Stimulated activated CD8-positive, alpha-beta memory T cell treated with anti-CD3 and anti-CD28 coated beads, Interleukin-4, amount 100 ng/mL, for 24 hours (primary cell): ENCODE data around the gene NAIF1.
A peak's percentile ranks its signal among the peaks of the same experiment; 100 is the strongest.
"Not testable (repeated sequence)": the region's sequence is repeated elsewhere in the genome, so short reads cannot be mapped to it uniquely, and the experiment has no call there.

ENCODE experiments used
- DNase-seq: peaks from one replicate; pipeline ENCODE4 v3.0.0-alpha.2; 2020; ENCODE audit warnings: low read depth

Gene NAIF1

DNA sequence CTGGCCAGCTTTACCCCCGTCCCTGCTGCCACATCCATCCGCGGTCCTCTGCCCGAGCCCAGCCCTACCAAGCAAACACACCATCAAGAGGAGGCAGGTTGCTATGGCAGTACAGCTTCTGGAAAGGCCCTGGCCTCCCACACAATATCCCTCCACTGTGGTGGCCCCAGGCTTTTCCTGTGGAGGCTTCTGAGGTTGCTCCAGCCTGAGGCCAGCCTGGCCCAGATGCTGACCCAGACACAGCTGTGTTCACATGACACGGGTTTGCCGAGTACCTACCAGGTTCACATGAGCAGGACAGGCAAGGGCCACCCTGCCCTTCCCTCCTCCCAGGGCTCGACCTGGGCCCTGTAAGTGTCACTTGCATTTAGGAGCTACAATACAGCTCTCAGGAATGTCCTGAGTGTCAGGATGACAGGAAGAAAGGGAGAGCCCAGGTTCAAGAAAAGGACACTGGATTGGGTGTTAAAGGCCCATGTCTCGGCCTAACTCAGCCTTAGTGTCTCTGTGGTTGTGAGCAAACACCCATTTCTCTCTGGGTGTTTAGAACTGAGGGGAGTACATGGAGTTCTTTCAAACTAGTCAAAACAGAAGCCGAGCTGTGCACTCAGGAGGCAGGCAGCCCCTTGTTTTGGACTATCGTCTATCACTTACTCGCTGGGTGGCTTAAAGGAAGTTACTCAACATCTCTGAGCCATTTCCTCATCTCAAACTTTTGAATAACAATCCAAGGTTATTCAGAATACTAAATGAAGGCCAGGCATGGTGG lies 40.2 kb downstream of the NAIF1 start:
- peak; percentile 29 for DNase-seq

DNA sequence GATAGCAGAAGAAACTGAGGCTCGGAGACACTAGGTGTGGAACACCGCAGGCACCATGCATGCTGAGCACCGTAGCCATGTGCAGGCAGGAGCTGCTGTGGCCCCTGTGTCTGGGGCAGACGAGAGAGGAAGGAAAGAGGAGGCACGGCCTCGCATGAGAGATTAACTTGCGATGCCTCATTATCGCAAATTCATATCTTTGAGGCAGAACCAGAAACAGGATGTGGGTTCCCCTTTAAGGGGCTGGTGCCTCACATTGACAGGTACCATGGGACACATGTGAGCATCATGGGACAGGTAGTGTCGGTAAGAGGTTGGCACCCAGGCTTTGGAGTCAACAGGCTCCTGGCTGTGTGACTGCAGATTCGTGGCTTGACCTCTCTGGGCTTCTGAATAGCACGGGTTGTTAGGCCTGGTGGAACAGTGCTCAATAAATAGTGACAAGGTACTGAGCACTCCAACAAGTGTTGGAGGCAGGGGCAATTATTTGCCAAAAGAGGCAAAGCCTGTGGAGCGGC lies 40.8 kb downstream of the NAIF1 start:
- peak; percentile 40 for DNase-seq

DNA sequence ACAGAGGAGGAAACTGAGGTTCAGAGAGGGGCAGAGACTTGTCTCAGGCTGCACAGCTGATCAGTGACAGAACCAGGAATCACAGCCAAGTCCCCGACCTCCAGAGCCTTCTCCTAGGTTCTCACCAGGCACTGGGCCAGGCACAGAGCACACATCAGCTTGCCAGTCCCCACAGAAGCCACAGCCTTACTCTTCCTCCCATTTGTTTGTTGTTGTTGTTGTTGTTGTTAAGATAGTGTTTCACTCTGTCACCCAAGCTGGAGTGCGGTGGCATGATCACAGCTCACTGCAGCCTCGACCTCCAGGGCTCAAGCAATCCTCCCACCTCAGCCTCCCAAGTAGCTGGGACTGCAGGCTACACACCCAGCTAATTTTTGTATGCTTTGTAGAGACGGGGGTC lies 41.4 kb downstream of the NAIF1 start:
- DNase-seq, result no peak

DNA sequence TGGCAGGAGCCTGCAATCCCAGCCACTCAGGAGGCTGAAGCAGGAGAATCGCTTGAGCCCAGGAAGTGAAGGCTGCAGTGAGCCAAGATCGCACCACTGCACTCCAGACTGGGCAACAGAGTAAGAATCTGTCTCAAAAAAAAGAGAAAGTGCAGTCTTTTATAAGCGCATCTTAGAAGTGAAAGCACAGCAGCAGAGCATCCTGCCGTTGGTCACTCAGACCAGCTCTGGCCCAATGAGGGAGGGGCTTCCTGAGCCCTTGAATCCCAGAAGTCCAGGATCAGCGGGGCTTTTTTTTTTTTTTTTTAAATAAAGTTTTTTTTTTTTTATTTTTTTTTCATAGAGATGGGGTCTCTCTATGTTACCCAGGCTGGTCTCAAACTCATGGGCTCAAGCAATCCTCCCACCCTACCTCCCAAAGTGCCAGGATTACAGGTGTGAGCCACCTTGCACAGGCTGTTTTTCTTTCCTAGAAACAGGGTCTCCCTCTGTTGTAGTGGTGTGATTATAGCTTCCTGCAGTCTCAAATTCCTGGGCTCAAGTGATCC lies 42.3 kb downstream of the NAIF1 start:
- DNase-seq, result no peak

DNA sequence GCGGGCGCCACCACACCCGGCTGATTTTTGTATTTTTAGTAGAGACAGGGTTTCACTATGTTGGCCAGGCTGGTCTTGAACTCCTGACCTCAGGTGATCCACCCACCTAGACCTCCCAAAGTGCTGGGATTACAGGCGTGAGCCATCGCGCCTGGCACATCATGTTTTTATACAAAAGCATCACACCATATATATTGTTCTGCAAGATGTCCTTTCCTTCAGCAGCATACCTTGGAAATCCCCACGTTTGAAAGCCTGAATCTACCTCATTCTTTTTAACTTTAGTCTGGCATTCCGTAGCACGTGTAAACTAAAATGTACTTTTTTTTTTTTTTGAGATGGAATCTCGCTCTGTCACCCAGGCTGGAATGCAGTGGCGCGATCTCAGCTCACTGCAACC lies 43.4 kb downstream of the NAIF1 start:
- not testable (repeated sequence) for DNase-seq

DNA sequence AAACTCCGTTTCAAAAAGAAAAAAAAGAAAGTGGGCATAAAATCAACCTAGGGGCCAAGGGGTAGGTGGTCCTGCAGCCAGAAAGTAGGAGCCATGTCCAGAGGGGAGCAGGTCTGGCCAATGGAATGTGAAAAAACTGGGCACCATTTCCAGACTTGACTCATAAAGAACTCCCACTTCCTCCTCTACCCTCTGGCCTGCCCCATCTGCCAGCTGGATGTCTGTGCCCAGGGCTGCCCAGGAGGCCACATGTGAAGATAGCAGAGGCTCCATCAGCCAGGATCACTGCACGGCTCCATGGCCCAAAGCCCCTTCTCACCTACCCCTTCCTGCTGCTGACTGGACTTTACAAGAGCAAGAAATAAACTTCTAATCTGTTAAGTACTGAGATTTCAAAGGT lies 44.2 kb downstream of the NAIF1 start:
- no peak for DNase-seq

DNA sequence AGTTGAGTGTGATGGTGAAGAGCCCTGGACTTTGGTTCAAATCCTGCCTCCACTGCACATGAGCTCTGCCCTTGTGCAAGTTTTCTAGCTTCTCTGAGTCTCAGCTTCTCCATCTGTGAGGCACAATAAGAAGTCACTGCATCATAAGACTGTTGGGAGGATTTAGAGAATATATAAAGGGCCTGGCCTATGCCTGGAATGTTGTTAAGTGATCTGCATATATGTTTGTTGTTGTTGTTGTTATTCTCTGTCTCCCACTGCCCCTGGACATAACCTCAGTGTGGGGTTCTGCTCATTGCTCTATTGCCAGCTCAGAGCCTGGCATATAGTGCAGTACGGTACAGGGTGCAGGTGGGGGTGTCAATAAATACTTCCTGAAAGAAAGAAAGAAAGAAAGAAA lies 46.0 kb downstream of the NAIF1 start:
- DNase-seq, result no peak

DNA sequence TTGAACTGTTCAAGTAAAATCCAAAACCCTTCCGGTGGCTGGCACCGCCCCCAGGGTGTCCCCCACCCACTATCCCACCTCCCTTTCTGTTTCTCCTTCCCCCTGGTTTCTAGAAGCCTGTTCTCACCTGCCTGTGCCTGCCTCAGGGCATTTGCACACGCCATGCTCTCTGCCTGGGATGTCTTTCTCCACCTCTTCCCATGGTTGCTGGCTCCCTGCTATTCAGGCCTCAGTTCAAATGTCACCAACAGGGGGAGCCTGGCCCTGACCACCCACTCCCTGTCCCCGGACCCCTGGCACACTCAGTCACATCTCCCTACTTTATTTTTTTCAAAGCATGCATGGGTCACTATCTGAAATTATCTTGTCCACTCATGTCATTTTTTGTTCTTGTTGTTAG lies 46.4 kb downstream of the NAIF1 start:
- no peak for DNase-seq

DNA sequence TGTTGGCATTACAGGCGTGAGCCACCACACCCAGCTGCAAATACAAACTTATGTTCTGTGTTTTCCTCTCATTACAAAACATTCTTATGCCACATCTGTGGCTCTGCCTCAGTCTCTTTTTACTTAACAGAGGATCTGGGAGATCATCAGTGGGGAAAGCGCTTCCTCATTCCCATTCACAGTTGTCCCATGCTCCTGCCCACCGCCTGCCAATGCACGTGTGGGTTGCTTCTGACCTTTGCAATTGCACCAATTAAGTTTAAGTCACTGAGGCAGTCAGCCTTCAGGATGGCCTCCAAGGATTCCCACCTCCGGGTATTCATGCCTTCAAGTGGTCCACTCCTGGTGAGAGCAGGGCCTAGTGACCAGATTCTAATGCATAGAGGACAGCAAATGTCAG lies 51.4 kb downstream of the NAIF1 start:
- DNase-seq, result no peak
